Gastroesophageal sphincter (tissue), 3 donors: ENCODE results near the gene TGFBR2.

Experiments
- EP300 ChIP-seq: sonication (generic); formaldehyde crosslinking; IDR thresholded peaks from one replicate; pipeline ENCODE4 v1.6.1; 2017; ENCODE audit warnings: antibody characterized with exemption, mild to moderate bottlenecking
- POLR2A ChIP-seq, 2 donors: fragments of 450-650 bp; IDR thresholded peaks; one replicate each; pipeline ENCODE4 v1.6.1; 2017; ENCODE audit warnings: antibody characterized with exemption in 2 of 2, mild to moderate bottlenecking in 2 of 2, moderate library complexity in 1 of 2
- POLR2AphosphoS5 ChIP-seq: sonication (generic); formaldehyde crosslinking; IDR thresholded peaks from one replicate; pipeline ENCODE4 v1.6.1; 2017; ENCODE audit warnings: antibody characterized with exemption
- TF ChIP-seq, protein P1 (sequence below), 4 experiments: fragments of 200-600 bp in 2 of 4; fragments of 450-650 bp in 2 of 4; sonication (generic) in 1 of 4; IDR thresholded peaks; one replicate each; pipeline ENCODE4 v1.5.1; 2017 to 2019; ENCODE audit warnings: antibody characterized with exemption in 4 of 4, mild to moderate bottlenecking in 2 of 4, moderate library complexity in 2 of 4

DNA sequence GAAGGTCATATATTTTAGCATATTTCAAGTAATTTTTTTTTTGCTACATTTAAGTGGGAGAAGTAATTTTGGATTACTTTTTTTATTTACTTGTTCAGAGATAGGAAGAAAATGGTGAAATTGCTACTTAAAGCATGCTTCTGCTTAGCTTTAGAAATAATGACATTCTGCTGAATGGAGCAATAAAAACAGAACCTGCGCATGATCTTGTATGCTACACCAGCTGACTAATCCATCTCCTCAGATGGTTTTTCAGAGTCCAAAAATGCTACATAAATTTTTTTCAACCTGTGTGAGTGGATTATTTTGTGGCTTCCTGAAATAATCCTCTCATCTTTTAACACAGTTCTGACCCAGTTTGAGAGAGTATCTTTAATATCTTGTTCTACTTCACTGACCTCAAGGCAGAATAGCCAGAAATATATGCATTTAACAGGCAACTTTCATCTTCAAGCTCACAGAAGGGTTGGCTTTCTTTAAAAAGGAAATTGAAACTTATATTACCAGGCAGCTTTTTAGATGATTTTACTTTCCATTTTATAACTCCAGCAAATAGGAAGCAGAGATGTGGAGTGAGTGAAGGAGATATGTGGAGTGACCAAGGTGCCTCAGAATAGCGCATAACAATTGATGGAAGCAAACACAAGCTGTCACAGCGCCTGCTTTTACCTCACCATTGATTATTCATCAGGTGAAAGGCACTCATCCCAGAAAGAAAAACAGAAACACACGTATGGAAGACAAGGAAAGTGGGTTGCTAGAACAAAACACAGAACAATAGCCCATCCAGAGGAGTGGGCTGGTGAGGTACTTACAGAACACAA lies 136.6 kb downstream of the TGFBR2 start:
- TF ChIP-seq POLR2A (IDR thresholded peaks at IDR 0.05) (no peak), EP300 (no peak), POLR2AphosphoS5 (no peak)
- TF ChIP-seq, protein P1, sequence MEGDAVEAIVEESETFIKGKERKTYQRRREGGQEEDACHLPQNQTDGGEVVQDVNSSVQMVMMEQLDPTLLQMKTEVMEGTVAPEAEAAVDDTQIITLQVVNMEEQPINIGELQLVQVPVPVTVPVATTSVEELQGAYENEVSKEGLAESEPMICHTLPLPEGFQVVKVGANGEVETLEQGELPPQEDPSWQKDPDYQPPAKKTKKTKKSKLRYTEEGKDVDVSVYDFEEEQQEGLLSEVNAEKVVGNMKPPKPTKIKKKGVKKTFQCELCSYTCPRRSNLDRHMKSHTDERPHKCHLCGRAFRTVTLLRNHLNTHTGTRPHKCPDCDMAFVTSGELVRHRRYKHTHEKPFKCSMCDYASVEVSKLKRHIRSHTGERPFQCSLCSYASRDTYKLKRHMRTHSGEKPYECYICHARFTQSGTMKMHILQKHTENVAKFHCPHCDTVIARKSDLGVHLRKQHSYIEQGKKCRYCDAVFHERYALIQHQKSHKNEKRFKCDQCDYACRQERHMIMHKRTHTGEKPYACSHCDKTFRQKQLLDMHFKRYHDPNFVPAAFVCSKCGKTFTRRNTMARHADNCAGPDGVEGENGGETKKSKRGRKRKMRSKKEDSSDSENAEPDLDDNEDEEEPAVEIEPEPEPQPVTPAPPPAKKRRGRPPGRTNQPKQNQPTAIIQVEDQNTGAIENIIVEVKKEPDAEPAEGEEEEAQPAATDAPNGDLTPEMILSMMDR (IDR thresholded peaks at IDR 0.05), result no peak
